ENCODE data around the gene MRC2.

DNA sequence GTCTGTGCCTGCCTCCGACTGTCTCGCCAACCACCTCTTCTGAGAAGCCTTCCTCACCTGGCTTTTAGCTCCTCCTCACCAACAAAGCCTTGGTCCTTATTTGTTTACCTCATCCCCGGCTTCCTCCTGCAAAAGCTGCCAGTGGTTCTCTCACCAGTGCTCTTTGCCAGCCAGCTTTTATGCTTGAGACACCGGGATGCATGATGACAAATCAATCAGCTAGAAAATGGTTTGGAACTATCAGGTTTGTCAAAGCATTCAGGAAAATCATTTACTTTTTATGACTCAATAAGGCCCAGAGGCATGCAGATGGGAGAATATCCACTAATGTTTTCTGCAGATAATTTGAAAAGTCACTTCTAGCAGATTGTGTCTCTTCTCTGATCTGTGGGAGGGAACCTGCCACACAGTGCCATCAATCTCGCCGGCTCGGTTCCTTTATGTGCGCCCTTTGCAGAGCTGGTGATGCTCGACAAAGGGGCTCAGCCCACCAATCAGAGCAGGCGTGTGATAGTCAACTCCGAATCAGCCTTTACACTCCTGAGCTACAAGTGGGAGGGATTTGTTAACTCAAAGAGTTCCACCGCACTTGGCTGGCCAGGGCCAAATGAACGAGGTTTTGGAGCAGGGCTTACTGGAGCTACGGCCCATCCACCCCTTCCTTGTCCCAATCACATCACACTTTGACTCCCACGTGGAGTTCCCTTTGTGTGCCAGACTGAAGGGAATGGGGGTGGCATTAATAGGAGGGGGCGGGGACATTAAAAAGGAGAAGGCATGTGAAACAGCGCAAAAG, 85.8 kb downstream of the MRC2 start:
- TF ChIP-seq POLR2A (IDR thresholded peaks at IDR 0.05), result no peak
- TF ChIP-seq, protein P1, sequence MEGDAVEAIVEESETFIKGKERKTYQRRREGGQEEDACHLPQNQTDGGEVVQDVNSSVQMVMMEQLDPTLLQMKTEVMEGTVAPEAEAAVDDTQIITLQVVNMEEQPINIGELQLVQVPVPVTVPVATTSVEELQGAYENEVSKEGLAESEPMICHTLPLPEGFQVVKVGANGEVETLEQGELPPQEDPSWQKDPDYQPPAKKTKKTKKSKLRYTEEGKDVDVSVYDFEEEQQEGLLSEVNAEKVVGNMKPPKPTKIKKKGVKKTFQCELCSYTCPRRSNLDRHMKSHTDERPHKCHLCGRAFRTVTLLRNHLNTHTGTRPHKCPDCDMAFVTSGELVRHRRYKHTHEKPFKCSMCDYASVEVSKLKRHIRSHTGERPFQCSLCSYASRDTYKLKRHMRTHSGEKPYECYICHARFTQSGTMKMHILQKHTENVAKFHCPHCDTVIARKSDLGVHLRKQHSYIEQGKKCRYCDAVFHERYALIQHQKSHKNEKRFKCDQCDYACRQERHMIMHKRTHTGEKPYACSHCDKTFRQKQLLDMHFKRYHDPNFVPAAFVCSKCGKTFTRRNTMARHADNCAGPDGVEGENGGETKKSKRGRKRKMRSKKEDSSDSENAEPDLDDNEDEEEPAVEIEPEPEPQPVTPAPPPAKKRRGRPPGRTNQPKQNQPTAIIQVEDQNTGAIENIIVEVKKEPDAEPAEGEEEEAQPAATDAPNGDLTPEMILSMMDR (IDR thresholded peaks at IDR 0.05), result no peak
